Glomerular endothelial cell (primary cell): ENCODE measurements around the gene MYOCD. TPM values are rescaled to one million over a fixed set of nuclear protein-coding genes. Genes with fewer than 3 reads are reported as not detected.

Source experiments
- DNase-seq: peaks from one replicate; pipeline ENCODE4 v3.0.0-alpha.2; 2011; ENCODE audit warnings: low read depth, low spot score; ENCODE audit errors: extremely low read depth
- total RNA-seq: library from RNA; depleted of rRNA; stranded (reverse); fragments of >200 nt; gene quantifications from 2 replicates; pipeline ENCODE4 v1.2.3, GENCODE V29; 2015

MYOCD gene
- total RNA-seq, 1 donor from 2014 or later, result 2.0 TPM

- DNase-seq, result no peak
These were observed 78.6 kb downstream of the MYOCD start for GRCh38 chr17:12744298-12744697.

GRCh38 chr17:12744786-12745185 lies 79.1 kb downstream of the MYOCD start:
- no peak for DNase-seq

- DNase-seq, result no peak
These were observed 79.8 kb downstream of the MYOCD start for GRCh38 chr17:12745486-12745885.

GRCh38 chr17:12756786-12757185 lies 91.1 kb downstream of the MYOCD start:
- DNase-seq, result no peak

GRCh38 chr17:12759090-12759489 lies 93.4 kb downstream of the MYOCD start:
- no peak for DNase-seq

GRCh38 chr17:12765548-12765947 lies 99.9 kb downstream of the MYOCD start:
- no peak for DNase-seq

GRCh38 chr17:12768255-12768654 lies 102.6 kb downstream of the MYOCD start:
- no peak for DNase-seq

GRCh38 chr17:12769981-12770380 lies 104.3 kb downstream of the MYOCD start:
- DNase-seq, result no peak

- DNase-seq, result no peak
These were observed 107.5 kb downstream of the MYOCD start for GRCh38 chr17:12773153-12773552.

GRCh38 chr17:12789075-12789480 lies 123.4 kb downstream of the MYOCD start:
- DNase-seq, result no peak

- no peak for DNase-seq
These were observed 124.0 kb downstream of the MYOCD start, which contains the start of gene ARHGAP44 for GRCh38 chr17:12789481-12790248. ARHGAP44 (plus strand) TSS chr17:12789498; CDS start chr17:12789839, 341 bp downstream.

- DNase-seq, result no peak
These were observed 124.8 kb downstream of the MYOCD start for GRCh38 chr17:12790249-12791106.

- DNase-seq, result no peak
These were observed 129.3 kb downstream of the MYOCD start for GRCh38 chr17:12794919-12795532.

- no peak for DNase-seq
These were observed 135.2 kb downstream of the MYOCD start for GRCh38 chr17:12800855-12801365.

- no peak for DNase-seq
These were observed 140.9 kb downstream of the MYOCD start for GRCh38 chr17:12806630-12807029.

GRCh38 chr17:12808723-12809122 lies 143.0 kb downstream of the MYOCD start:
- DNase-seq, result no peak

GRCh38 chr17:12812877-12813276 lies 147.2 kb downstream of the MYOCD start:
- no peak for DNase-seq

GRCh38 chr17:12813664-12814063 lies 148.0 kb downstream of the MYOCD start:
- no peak for DNase-seq

GRCh38 chr17:12814718-12815117 lies 149.0 kb downstream of the MYOCD start:
- DNase-seq, result no peak

- DNase-seq, result no peak
These were observed 150.0 kb downstream of the MYOCD start for GRCh38 chr17:12815642-12816141.
